NCI-H1092 (cell line): ENCODE data around the gene CHRD.

Experiments
- DNase-seq: peaks from one replicate; lab custom pipeline; 2025; lab: John Stamatoyannopoulos, UW

The CHRD gene

DNA sequence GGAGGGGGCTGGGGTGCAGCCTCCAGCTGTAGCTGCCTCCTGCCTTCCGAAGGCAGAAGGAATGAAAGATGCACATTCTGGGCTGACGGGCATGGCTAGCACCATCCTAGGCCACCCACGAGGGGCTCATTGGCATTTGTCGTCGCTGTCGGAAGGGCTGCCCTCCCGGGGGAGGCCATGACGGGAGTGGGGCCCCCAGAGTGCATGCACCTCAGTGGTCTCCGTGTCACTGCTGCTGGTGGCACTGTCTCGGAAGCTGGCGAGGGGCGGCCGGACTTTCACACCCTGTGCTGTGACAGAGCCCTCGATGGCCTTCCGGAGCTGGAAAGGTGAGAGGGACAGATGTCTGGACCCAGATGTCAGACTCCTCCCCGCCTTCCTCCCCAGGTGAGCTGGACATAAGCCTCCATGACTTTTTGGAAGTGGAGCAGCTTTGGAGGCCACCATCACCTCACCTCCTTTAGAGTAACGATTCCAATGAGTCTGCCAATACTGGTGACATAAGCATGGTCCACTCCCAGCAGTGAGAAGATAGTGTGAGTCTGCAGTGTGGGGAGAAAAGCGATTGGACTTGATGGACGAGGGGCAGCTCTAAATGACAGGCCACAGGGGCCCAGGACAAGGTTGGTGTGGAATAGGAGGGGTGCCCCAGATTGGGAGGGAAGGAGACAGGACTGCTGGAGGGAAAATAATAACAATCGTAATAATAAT is 33.2 kb upstream of the CHRD start:
- DNase-seq = no peak

DNA sequence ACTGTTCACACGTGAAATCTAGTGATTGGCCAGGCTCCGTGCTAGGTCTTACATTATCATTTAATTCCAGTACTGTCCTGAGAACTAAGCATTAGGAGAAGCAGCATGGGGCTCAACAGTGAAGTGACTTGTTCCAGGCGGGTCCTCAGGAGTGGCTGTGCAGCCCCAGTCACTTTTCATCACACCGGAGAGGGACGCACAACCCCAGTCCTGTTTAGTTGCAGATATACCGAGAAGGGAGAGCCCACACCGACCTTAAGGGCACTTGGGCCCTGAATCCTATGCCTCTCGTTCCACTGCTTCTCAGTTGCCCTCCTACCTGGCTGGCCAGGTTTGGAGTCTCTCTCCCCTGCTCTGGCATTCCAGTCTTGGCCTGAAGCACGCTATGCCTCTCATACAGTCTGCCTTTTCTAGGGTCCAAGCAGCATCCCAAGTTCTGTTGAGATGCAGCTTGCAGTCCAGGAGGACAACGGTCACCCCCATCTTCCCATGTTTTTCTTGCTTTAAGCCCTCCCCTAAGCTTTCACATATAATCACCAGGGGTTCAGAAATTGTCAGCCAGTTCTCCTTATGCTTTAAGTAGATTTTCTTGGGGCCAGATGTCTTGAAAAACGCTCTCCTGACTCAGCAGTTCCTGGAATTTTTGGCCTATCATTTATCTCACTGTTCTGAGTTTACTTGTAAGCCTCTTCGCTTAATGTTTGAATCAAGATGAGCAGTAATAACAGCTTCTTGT is 32.4 kb upstream of the CHRD start:
- no peak for DNase-seq

DNA sequence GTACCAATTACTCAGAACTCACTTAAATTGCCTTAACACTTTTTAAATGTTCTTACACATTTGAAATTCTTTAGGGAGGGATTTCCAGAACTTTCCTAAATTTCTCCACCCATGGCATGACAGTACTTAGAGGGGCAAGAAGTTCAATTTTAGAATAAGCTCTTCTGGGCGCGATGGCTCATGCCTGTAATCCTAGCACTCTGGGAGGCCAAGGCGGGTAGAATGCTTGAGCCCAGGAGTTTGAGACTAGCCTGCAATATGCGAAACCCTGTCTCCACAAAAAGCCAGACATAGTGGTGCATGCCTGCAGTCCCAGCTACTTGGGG is 31.8 kb upstream of the CHRD start:
- no peak for DNase-seq

DNA sequence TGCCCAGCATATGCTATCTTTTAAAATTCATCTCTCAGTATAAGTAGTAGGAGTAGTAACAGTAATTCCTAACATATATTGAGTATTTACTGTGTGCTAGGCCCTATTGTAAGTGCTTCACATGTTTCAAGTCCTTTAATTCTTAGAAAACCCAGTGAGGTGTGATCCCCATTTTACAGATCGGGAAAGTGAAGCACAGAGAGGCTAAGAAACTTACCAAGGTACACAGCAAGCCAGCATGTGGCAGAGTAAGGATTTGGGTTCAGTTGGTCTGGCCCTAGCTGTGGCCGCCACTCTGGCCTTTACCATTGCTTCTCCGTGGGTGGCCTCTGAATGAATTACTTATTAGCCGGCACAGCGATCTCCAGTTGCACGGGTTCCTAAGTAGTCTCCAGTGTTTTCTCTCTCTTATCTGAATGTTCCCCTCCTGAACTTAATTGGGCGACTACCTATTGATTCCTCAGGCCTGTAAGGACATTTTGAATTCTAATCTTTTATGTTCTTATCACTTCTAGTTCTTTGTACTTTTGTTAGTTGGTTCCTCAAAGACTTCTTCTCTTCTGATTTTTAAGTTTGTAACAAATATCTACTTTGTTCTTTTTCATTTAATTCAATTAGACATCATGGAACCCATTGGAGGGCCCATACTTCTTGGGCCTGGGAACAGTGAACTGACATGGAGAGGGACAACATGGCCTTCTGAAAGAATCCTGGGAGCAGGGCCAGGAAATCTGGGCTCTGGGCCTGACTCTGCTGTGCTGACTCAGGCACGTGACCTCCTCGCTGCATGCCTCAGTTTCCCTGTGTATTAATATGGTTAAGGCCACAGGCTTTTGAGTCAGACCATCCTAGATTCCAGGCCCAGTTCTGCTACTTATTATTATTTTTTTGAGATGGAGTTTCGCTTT is 30.0 kb upstream of the CHRD start:
- no peak for DNase-seq

DNA sequence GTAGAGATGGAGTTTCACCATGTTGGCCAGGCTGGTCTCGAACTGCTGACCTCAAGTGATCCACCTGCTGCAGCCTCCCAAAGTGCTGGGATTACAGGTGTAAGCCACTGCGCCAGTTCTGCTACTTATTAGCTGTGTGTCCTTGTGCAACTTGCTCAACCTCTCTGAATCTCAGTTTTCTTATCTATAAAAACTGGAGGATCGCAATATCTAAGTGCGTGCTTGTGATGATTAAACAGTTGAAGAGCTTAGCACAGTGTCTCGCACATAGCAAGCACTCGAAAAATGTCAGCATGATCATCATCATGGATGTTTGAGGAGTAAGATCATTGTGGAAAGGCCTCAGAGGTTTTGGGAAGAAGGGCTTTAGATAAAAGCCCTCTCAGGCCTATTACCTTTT is 29.2 kb upstream of the CHRD start:
- no peak for DNase-seq

DNA sequence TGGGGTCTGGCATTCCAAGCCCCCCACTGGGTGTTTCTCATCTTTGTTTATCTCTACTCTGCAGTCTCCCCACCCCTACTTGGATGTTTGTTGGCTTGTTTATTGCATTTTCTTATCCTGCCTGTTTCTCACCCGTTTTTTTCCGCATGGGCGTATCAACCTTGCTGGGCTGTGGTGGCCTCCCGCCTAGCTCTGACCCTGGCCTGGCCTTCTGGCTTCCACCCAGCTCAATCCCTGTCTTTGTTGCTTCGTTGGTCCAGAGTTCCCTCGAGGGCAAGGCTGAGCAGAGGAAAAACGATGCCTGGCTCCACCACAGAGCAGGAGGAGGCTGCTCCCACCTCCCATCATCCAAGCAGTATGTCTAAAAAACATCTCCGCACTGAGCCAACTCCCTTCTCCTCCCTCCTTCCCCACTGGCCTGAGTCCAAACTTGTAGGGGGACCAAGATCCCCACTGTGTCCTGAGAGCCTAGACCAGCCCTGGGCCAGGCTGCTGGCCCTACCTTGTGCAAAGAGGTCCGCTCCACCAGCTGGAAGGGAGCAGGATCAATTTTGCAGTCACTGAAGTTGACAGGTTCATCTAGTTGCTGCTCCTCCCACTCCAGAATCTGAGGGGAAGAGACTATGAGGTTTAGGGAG is 28.2 kb upstream of the CHRD start:
- no peak for DNase-seq

DNA sequence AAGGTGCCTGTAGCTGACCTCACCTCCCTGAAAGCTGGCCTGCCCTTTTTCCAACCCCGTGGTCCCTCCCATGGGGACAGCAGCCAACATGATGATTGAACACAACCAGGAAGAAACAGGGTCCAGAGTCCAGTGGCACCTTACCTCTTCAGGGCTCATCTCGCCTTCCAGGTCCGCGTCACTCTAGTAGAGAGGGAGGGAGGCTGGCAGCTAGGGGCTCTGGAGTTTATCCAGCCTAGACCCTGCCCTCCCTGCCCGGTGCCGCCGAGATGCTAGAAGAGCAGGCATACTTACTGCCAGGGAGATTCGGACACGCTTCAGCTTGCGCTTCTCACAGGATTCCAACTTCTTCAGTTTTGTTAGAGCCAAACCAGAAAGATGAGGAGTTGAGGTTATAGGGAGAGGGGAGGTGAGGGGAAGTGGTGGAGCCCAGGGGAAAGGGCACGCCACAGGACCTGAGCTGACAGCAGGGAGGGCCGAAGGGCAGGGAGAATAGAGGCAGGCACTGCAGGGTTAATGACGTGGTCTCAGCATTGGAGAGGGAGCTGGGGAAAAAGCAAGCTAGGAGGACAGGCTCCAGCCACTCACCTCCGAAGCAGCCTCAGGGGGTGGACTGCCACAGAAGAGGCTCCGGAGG is 27.6 kb upstream of the CHRD start:
- no peak for DNase-seq

DNA sequence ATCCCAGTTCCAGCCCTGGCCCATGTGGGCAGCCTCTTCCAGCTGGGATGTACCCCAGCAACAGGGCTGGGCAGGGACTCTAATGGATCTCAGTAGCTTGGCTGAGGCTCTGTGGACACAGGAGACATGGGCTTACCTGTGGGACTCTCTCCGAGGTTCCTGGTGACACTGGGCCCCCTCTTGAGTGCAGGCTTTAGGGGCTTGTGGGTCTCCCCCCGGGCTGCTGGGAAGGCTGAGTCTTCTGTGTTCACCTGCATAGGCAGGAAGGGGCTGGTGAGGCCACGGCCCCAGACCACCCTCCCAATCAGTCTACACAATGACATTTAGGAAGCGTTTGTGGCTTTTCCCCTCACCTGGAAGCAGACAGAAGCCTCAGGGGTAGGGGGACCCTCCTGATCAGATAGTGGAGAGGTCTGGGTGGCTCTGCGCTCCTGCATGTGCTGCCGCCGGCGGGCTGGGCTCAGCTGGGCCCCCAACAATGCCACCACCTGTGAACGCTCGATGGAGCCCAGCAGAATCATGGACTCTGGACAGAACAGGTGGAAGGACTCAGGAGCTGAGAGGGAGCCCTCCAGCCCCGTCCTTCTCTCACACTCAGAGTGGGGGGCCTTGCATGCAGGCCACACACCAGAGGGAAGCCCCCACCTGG is 26.8 kb upstream of the CHRD start:
- no peak for DNase-seq

DNA sequence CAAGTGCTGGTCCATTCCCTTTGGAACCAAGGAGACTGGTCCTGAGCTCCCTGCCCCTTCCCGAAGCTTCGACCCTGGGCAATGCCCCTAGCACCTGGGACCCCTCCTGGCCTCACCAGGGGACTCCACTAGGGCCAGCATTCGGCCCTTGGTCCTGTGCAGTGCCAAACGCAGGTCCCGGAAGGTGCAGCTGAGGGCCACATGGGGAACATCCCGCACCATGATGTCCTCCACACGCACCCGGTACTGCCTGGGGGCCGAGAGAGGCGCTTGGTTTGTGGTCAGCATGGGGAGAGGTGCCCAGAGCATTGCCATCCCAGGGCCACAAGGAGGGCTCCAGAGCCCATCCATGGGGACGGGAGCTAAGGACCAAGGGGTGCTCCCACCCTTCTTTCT is 26.3 kb upstream of the CHRD start:
- DNase-seq = no peak

DNA sequence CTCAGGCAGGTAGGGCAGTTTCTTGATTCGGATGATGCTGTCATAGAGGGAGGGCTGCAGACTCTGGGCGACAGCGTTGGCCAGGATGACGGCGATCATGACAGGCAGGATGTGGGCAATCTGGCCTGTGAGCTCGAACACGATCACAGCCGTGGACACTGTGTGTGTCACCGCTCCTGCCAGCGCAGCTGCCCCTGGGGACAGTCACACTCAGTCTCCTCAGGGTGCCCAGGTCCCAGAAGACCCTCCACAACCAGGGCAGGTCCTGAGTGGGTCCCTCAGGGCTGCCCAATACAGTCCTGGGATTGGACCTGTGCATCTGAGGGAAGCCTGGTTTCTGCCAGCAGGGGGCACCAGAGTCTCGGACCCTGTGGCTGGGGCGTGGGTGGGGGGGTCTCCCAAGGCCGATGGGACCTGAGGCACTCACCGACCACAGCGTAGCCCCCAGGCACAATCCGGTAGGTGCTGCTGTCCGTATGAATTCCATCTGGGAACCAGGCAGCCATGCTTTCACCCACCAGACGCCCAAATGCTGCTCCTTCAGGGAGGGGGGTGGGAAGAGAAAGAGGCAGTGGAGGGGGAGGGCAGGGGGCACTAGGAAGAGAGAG is 25.6 kb upstream of the CHRD start:
- DNase-seq = no peak

DNA sequence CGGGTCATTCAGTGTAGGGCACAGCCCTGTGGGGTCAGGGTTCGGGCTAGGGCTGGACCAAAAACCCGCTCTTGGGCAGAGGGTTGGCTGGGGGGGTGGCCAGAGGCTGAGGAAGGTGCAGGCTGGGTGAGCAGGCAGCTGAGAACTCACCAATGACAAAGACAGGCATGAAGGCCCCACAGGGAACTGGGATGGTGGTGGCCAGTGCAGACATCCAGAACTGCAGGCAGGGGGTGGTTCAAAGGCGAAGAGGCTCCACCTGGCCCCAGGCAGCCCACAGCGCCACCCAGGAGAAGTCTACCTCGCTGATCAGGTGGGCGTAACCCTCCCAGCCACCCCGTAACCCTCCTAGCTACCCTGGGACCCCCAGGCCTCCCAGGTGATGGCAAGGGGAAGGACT is 25.1 kb upstream of the CHRD start:
- no peak for DNase-seq

DNA sequence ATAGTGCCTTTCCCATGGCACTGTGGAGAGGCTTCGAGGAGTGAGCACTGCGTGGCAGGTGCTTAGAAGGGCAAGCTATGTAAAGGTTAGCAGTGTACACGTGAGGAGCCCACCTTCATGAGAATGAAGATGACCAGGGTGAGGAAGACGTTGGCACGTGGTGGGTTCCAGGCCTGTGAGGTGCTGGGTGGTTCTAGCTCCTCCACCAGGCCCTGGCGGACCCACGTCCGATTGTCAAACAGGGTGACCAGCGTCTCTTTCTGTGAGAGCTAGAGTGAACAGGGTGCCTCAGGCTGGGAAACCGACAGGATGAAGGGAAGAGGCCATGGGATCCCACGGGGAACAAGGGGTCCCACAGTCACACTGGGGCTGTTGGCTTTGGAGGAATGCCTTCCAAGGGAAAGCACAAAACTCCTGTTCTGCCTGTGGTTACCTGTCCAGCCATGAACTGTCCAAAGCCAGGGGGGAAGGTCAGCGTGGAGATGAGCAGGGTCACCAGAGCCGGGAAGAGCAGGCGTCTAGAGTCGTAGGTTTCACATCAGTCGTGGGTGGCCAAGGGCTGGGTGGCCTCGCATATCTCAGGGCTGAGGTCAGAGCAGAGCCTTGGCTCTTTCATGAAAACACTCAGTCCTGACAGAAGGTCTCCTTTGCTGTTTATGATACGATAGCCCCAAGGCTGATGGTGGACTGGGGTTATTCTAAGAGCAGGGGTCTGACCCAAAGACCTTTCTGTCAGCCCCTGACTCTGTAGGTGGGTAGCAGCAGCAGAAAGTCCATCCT is 24.4 kb upstream of the CHRD start:
- DNase-seq = no peak

DNA sequence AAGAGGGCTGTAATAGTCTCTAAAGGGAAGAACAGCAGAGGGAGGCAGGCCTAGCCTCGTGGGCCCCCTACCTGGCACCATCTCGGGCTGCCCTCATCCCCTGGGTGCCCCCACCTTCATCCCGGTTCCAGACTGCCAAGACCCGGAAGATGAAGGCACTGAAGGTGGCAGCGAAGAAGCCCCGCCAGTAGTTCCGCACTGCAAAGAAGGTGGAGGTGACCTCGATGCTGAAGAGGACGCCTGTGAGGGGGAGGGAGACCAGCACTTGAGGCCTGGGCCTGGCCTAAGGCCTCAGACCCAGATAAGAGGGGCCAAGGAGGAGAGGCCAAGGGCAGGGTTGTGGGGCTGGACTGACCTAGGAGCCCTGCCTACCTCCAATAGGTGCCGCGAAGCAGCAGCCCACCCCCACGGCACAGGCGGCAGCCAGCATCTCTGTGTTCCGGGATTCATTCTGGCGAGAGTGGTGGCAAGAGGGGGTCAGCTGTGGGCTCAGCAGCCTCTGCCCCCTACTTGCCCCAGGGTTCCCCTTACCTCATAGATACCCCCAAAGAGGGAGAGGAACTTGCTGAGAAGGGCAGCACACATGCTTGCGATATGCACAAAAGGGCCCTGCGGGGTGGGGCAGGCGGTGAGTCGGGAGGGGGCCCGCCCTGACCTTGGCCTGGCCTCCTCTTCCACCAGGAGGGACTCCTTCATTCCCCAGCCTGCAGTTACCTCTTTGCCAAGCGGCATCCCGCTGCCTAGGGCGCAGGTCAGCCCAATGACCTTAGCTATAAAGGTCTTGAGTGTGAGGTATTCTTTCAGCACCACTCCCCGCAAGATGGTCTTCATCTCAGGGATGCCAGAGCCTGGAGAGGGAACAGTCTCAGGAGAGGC is 22.4 kb upstream of the CHRD start:
- DNase-seq = no peak

DNA sequence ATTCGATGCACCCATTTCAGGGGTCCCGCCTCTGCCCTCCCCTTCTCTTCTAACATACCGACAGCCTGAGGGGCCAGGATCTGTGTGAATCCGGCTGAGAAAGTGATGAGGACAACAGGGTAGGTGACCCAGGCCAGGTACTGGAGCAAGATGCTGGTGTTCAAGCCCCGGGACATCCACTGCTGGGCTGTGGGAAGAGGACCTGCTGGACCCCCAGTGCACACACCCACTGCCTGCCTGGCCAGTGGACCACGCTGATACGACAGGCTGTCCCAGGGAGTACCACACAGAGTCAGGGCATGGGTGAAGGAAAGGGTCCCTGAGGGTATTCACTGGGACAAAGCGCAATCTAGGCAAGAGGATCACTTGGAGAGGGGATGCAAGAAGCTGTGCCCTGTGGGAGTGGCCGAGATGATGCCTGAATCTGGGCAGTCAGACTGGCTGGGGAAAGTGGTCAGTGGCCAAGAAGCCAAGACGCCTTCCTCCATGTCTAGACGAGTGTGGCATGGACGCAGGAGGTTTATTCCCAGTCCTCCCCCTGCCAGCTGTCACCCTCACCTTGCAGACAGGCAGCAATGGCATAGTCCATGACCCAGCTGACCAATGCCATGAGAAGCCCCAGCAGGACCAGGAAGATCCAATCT is 21.6 kb upstream of the CHRD start:
- DNase-seq = no peak

DNA sequence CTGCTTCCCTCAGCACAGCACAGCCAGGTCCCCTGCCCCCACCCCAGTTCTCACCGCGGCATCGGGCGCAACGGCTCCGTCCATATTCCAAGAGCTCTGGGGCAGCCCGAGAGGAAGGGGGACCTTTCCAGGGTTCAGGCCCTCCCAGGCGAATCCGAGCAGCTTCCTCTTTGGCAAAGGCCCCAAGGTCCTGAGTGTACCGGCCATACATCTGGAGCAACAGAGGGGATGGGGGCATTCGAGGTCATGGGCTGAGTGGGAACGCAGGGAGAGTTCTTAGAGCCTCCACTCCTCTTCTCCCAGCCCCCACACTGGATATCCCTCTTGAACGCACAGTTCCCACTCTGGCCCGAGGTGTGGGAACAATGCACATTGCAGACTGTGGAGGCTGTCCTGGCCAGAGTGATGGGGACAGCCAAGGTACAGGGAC is 20.9 kb upstream of the CHRD start:
- no peak for DNase-seq

DNA sequence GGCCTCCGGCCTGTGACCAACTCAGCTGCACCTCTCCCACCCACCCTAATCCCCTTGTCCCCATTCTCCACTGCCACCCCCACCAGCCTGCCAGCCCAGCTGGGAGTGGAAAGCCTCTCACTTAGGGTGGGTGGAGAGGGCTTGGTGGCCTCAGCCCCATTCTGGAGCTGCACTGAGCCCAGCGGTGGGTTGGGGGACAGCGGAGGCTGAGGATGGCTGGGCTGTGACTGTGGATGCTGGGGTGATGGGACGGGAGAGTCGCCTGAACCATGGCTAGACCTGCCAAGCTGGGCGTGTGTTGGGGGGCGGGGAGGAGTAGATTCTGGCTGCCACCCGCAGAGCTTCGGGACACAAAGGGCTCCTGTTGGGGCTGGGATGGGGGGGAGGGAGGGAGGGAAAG is 20.2 kb upstream of the CHRD start:
- no peak for DNase-seq

DNA sequence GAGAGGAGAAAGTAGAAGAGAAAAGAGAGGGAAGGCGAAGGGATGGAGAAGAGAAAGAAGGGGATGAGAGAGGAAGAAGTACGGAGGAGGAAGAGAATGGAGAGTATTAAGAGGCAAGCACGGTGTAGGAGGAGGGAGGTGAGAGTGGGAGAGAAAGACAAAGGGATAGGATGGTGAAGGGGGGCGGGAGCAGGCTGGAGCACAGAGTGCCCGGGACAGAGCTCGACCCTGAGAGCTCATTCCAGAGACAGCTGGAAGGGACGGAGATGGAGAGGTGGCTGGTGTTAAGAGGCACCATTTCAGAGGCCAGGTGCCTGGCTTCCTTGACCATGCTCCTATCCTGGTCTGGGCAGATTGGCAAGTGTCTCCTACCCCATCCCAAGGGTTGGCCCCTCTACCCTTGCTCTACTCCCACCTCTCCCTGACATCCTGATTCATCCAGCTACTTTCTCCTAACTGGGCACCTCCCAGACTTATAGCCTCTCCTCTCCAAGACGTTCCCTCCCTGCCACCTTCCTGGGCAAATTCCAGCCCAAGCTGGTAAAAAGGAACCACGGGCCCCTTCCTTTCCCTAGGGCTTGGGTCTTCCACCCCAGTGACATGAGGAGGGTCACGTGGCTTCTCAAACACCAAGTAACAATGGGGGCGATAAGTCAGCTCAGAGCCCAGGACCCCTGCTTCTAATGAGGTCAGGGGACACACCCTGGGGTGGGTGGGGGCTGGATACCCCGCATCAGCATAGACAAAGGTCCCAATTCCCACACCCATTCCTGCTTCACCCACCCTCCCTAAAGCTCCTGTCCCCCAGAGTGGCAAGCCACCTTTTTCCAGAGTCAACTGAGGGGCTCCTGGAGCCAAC is 19.6 kb upstream of the CHRD start:
- DNase-seq = no peak
